ENCODE data around the gene PRSS36. TPM values are rescaled to one million over a fixed set of nuclear protein-coding genes. Genes with fewer than 3 reads are reported as not detected.

PRSS36 gene
- polyA plus RNA-seq, 1 donor from 2014 or later: 2.0 TPM

- Histone ChIP-seq H3K36me3 (ENCODE audit: insufficient read depth, low read length) (peaks cover 23% of the 10 kb centered on the region), H3K9me3 (ENCODE audit: low read length) (no peaks in the 10 kb centered on the region), H3K4me2 (ENCODE audit: low read length) (no peak overlapping the region), H3K79me2 (replicated peaks; ENCODE audit: insufficient read depth, low read length) (peaks cover 15% of the 10 kb centered on the region), H3K4me3 (ENCODE audit: low read length) (no peak overlapping the region), H4K20me1 (ENCODE audit: insufficient read depth) (peaks cover 29% of the 10 kb centered on the region), H3K9me2 (ENCODE audit: insufficient read depth, low read length) (no peaks in the 10 kb centered on the region), H3K27me3 (ENCODE audit: insufficient read depth, low read depth, low read length) (no peaks in the 10 kb centered on the region), H3F3A (ENCODE audit: insufficient read depth, low read length, poor library complexity, severe bottlenecking) (no peaks in the 10 kb centered on the region), H2AFZ (ENCODE audit: low read depth, low read length) (no peak overlapping the region), H3K9ac (ENCODE audit: low read length) (no peak overlapping the region), H3K27ac (ENCODE audit: low read length) (no peak overlapping the region)
- TF ChIP-seq EP300 (conservative IDR thresholded peaks at IDR 0.05; ENCODE audit: poor library complexity, severe bottlenecking): no peak
- no peak for TF ChIP-seq MXI1 (conservative IDR thresholded peaks at IDR 0.05; ENCODE audit: poor library complexity, severe bottlenecking)
- no peak for TF ChIP-seq CTCF (IDR thresholded peaks at IDR 0.05; ENCODE audit: poor library complexity, severe bottlenecking)
- TF ChIP-seq EZH2 (IDR thresholded peaks at IDR 0.05; ENCODE audit: borderline replicate concordance, insufficient read depth, low read length, poor library complexity, severe bottlenecking): no peak
Measured at GRCh38 chr16:31190818-31191444, 41.1 kb upstream of the PRSS36 start.

- H4K20me1 ChIP-seq (ENCODE audit: insufficient read depth): peaks cover 33% of the 10 kb centered on the region
- H3K36me3 ChIP-seq (ENCODE audit: insufficient read depth, low read length): peaks cover 19% of the 10 kb centered on the region
- H3K79me2 ChIP-seq (replicated peaks; ENCODE audit: insufficient read depth, low read length): peaks cover 20% of the 10 kb centered on the region
Measured at GRCh38 chr16:31190061-31190460, 40.2 kb upstream of the PRSS36 start.

More at GRCh38 chr16:31190061-31190460, 40.2 kb upstream of the PRSS36 start:
- TF ChIP-seq CTCF (IDR thresholded peaks at IDR 0.05; ENCODE audit: poor library complexity, severe bottlenecking): no peak
- TF ChIP-seq EP300 (conservative IDR thresholded peaks at IDR 0.05; ENCODE audit: poor library complexity, severe bottlenecking): no peak
- no peak for TF ChIP-seq SMC3 (conservative IDR thresholded peaks at IDR 0.05; ENCODE audit: poor library complexity)
- no peak for TF ChIP-seq TAF1 (IDR thresholded peaks at IDR 0.05; ENCODE audit: low read depth)
- TF ChIP-seq RAD21 (conservative IDR thresholded peaks at IDR 0.05): no peak
- TF ChIP-seq MXI1 (conservative IDR thresholded peaks at IDR 0.05; ENCODE audit: poor library complexity, severe bottlenecking): no peak
- no peak for TF ChIP-seq EZH2 (IDR thresholded peaks at IDR 0.05; ENCODE audit: borderline replicate concordance, insufficient read depth, low read length, poor library complexity, severe bottlenecking)
- no peak for TF ChIP-seq REST (IDR thresholded peaks at IDR 0.05; ENCODE audit: borderline replicate concordance)
- no peak for TF ChIP-seq POLR2AphosphoS5 (IDR thresholded peaks at IDR 0.05)
- no peak overlapping the region for H2AFZ ChIP-seq (ENCODE audit: low read depth, low read length)
- no peak overlapping the region for H3K27ac ChIP-seq (ENCODE audit: low read length)
- no peaks in the 10 kb centered on the region for H3K27me3 ChIP-seq (ENCODE audit: insufficient read depth, low read depth, low read length)
- H3K9me3 ChIP-seq (ENCODE audit: low read length): no peaks in the 10 kb centered on the region
- H3K4me2 ChIP-seq (ENCODE audit: low read length): no peak overlapping the region
- no peaks in the 10 kb centered on the region for H3K9me2 ChIP-seq (ENCODE audit: insufficient read depth, low read length)
- no peak overlapping the region for H3K4me3 ChIP-seq (ENCODE audit: low read length)
- H3F3A ChIP-seq (ENCODE audit: insufficient read depth, low read length, poor library complexity, severe bottlenecking): no peaks in the 10 kb centered on the region
- H3K9ac ChIP-seq (ENCODE audit: low read length): no peak overlapping the region

Measured in neural cell (in vitro differentiated cells).